Osteoblast (primary cell): ENCODE data around the gene CIAO3. TPM values are rescaled to one million over a fixed set of nuclear protein-coding genes. Genes with fewer than 3 reads are reported as not detected.

Experiments used
- DNase-seq: peaks from one replicate; pipeline ENCODE4 v3.0.0; 2011; ENCODE audit warnings: low spot score, mixed read lengths; ENCODE audit not compliant: insufficient read length; ENCODE audit errors: missing footprints
- H2AFZ ChIP-seq: 2 replicates; pipeline ENCODE4 v1.6.0; 2011; ENCODE audit warnings: mild to moderate bottlenecking, low read length
- H3K27ac ChIP-seq: 2 replicates; pipeline ENCODE4 v1.5.1; 2011; ENCODE audit warnings: mild to moderate bottlenecking, low read depth, low read length, moderate library complexity
- H3K27me3 ChIP-seq: 2 replicates; pipeline ENCODE4 v1.6.0; 2012; ENCODE audit warnings: mild to moderate bottlenecking, control low read depth, inconsistent platforms, low read length, moderate library complexity; ENCODE audit not compliant: insufficient read depth
- H3K36me3 ChIP-seq: 2 replicates; pipeline ENCODE4 v1.5.1; 2011; ENCODE audit warnings: mild to moderate bottlenecking, low read length, control low read depth, moderate library complexity; ENCODE audit not compliant: insufficient read depth
- H3K4me1 ChIP-seq: 2 replicates; pipeline ENCODE4 v1.5.1; 2011; ENCODE audit warnings: mild to moderate bottlenecking, low read length, control low read depth, moderate library complexity; ENCODE audit not compliant: insufficient read depth
- H3K4me2 ChIP-seq: 2 replicates; pipeline ENCODE4 v1.6.0; 2011; ENCODE audit warnings: mild to moderate bottlenecking, low read length; ENCODE audit not compliant: insufficient read depth
- H3K4me3 ChIP-seq: fragments of 200-600 bp; sonication (generic); 3 replicates; pipeline ENCODE4 v1.5.1; 2012; ENCODE audit warnings: mild to moderate bottlenecking, low read length, inconsistent platforms; ENCODE audit not compliant: insufficient read depth
- H3K79me2 ChIP-seq: 2 replicates; pipeline ENCODE4 v1.6.0; 2012; ENCODE audit warnings: mild to moderate bottlenecking, low read length, control low read depth, inconsistent platforms; ENCODE audit not compliant: insufficient read depth
- H3K9me3 ChIP-seq: 2 replicates; pipeline ENCODE4 v1.5.1; 2011; ENCODE audit warnings: low read depth, low read length, control low read depth
- H4K20me1 ChIP-seq: 2 replicates; pipeline ENCODE4 v1.6.0; 2012; ENCODE audit warnings: mild to moderate bottlenecking, low read length, control low read depth; ENCODE audit not compliant: insufficient read depth
- CTCF ChIP-seq: IDR thresholded peaks from 2 replicates; pipeline ENCODE4 v1.5.1; 2011; ENCODE audit warnings: mild to moderate bottlenecking, low read depth, low read length, moderate library complexity; ENCODE audit errors: extremely low read depth
- total RNA-seq: library from RNA; depleted of rRNA; stranded (reverse); fragments of >200 nt; gene quantifications from 2 replicates; pipeline ENCODE4 v1.2.3, GENCODE V29; 2012

Gene CIAO3
- total RNA-seq, 1 donor, result 32.2 TPM

- no peak overlapping the region for H3K4me2 ChIP-seq
- H2AFZ ChIP-seq, result no peak overlapping the region
- H3K27me3 ChIP-seq, result no peaks in the 10 kb centered on the region
- TF ChIP-seq CTCF, result no peak
- no peaks in the 10 kb centered on the region for H3K79me2 ChIP-seq
- H3K27ac ChIP-seq, result no peak overlapping the region
- H3K4me1 ChIP-seq, result peaks cover 5% of the 10 kb centered on the region
- no peak overlapping the region for H3K4me3 ChIP-seq
- H3K9me3 ChIP-seq, result no peaks in the 10 kb centered on the region
- H4K20me1 ChIP-seq, result peaks cover 4% of the 10 kb centered on the region
- peak; percentile 87 for DNase-seq
- H3K36me3 ChIP-seq, result peaks cover 6% of the 10 kb centered on the region
These were observed 10.8 kb downstream of the CIAO3 start for GRCh38 chr16:729768-730665.

GRCh38 chr16:728890-729744, 11.7 kb downstream of the CIAO3 start:
- H3K4me3 ChIP-seq, result no peak overlapping the region
- peaks cover 5% of the 10 kb centered on the region for H3K4me1 ChIP-seq
- no peaks in the 10 kb centered on the region for H3K79me2 ChIP-seq
- H3K36me3 ChIP-seq, result peaks cover 2% of the 10 kb centered on the region
- TF ChIP-seq CTCF, result no peak
- peak; percentile 83 for DNase-seq
- no peaks in the 10 kb centered on the region for H3K9me3 ChIP-seq
- H3K27ac ChIP-seq, result no peak overlapping the region
- H3K4me2 ChIP-seq, result no peak overlapping the region
- no peaks in the 10 kb centered on the region for H3K27me3 ChIP-seq
- no peak overlapping the region for H2AFZ ChIP-seq
- peaks cover 4% of the 10 kb centered on the region for H4K20me1 ChIP-seq

GRCh38 chr16:728131-728889, 12.5 kb downstream of the CIAO3 start:
- Histone ChIP-seq H3K27ac (no peak overlapping the region), H3K36me3 (peaks cover 2% of the 10 kb centered on the region), H3K9me3 (no peaks in the 10 kb centered on the region), H3K4me2 (peak overlapping the region; percentile 80), H3K4me1 (peaks cover 5% of the 10 kb centered on the region), H3K79me2 (no peaks in the 10 kb centered on the region), H3K27me3 (no peaks in the 10 kb centered on the region), H3K4me3 (peak overlapping the region; percentile 39), H2AFZ (no peak overlapping the region), H4K20me1 (peaks cover 5% of the 10 kb centered on the region)
- peak; percentile 98 for DNase-seq
- no peak for TF ChIP-seq CTCF
